GM12878 (cell line): Measurements from ENCODE around the gene SLC19A3. TPM values are rescaled to one million over a fixed set of nuclear protein-coding genes. Genes with fewer than 3 reads are reported as not detected.

ENCODE experiments used
- ATAC-seq: fragments of 200-7000 bp; cut with Tn5 transposase; 3 replicates; pipeline ENCODE4 v1.9.1; 2020; ENCODE audit warnings: mild to moderate bottlenecking, moderate library complexity
- BruUV-seq: library from RNA; stranded (reverse); fragments of 400-500 nt; replicated peaks from 2 replicates; lab custom pipeline; 2021; lab: Mats Ljungman, UMichigan
- CTCF ChIA-PET: fragments of 300-600 bp; sonication (Branson Sonifier 250); formaldehyde crosslinking; extraction: SDS; loops from one replicate; lab custom pipeline; 2021; ENCODE audit warnings: inconsistent platforms; lab: Yijun Ruan, JAX
- POLR2A ChIA-PET: fragments of 350-600 bp; formaldehyde crosslinking; extraction: SDS; loops from one replicate; lab custom pipeline; 2021; ENCODE audit warnings: inconsistent platforms; lab: Charles Lee
- RAD21 ChIA-PET: fragments of 300-600 bp; sonication (Branson Sonifier 250); formaldehyde crosslinking; loops from one replicate; lab custom pipeline; 2023; ENCODE audit warnings: antibody characterized with exemption; ENCODE audit not compliant: unreplicated experiment; lab: Charles Lee
- SMC1A ChIA-PET: fragments of 300-600 bp; sonication (Branson Sonifier 250); formaldehyde crosslinking; loops from one replicate; lab custom pipeline; 2023; ENCODE audit not compliant: unreplicated experiment, uncharacterized antibody; lab: Charles Lee
- DNase-seq: peaks from one replicate; pipeline ENCODE4 v3.0.0-alpha.2; 2011; ENCODE audit warnings: low read depth, low spot score
- FAIRE-seq: peaks from 3 replicates; lab custom pipeline; 2011; peaks lifted over from hg19 to GRCh38; lab: Jason Lieb, UNC
- H2AFZ ChIP-seq: 2 replicates; pipeline ENCODE4 v1.6.0; 2011; ENCODE audit warnings: low read depth, low read length, control low read depth; ENCODE audit not compliant: control insufficient read depth
- H3K27ac ChIP-seq: 2 replicates; pipeline ENCODE4 v1.5.1; 2011; ENCODE audit warnings: control low read depth; ENCODE audit not compliant: control insufficient read depth, insufficient read depth
- H3K27me3 ChIP-seq, 2 experiments: replicated peaks in 1 of 2; 2 replicates each; pipeline versions ENCODE4 v1.6.0 to v1.6.1; 2011; ENCODE audit warnings: low read length in 1 of 2; ENCODE audit not compliant: control insufficient read depth in 2 of 2, insufficient read depth in 2 of 2
- H3K36me3 ChIP-seq, 2 experiments: 2 replicates each; pipeline ENCODE4 v1.5.1; 2011; ENCODE audit warnings: low read length in 1 of 2; ENCODE audit not compliant: control insufficient read depth in 2 of 2, insufficient read depth in 2 of 2
- H3K4me1 ChIP-seq: 2 replicates; pipeline ENCODE4 v1.6.1; 2011; ENCODE audit warnings: mild to moderate bottlenecking, low read length, moderate library complexity, mixed read lengths; ENCODE audit not compliant: control insufficient read depth, insufficient read depth
- H3K4me2 ChIP-seq: 2 replicates; pipeline ENCODE4 v1.6.0; 2011; ENCODE audit warnings: control low read depth; ENCODE audit not compliant: control insufficient read depth, insufficient read depth
- H3K4me3 ChIP-seq: fragments of 200-600 bp; sonication (generic); 2 replicates; pipeline ENCODE4 v1.5.1; 2016
- H3K79me2 ChIP-seq: 2 replicates; pipeline ENCODE4 v1.6.0; 2011; ENCODE audit warnings: low read length; ENCODE audit not compliant: control insufficient read depth, insufficient read depth
- H3K9ac ChIP-seq: 2 replicates; pipeline ENCODE4 v1.8.0; 2011; ENCODE audit warnings: low read length, control low read depth, mixed read lengths; ENCODE audit not compliant: control insufficient read depth, insufficient read depth
- H3K9me3 ChIP-seq: replicated peaks from 3 replicates; pipeline ENCODE4 v1.5.1; 2011; ENCODE audit warnings: mild to moderate bottlenecking, low read length; ENCODE audit not compliant: control insufficient read depth, insufficient read depth
- H4K20me1 ChIP-seq: 2 replicates; pipeline ENCODE4 v1.6.0; 2011; ENCODE audit not compliant: control insufficient read depth, insufficient read depth
- BMI1 ChIP-seq: fragments of 450-650 bp; IDR thresholded peaks from 2 replicates; pipeline ENCODE4 v1.6.1; 2016; ENCODE audit warnings: mild to moderate bottlenecking, moderate library complexity, borderline replicate concordance
- CREB1 ChIP-seq: IDR thresholded peaks from 2 replicates; pipeline ENCODE4 v1.6.1; 2012; ENCODE audit warnings: low read depth, mild to moderate bottlenecking, inconsistent platforms
- CREM ChIP-seq: IDR thresholded peaks from 2 replicates; pipeline ENCODE4 v1.6.1; 2014; ENCODE audit warnings: antibody characterized with exemption, low read depth
- FOS ChIP-seq: IDR thresholded peaks from 3 replicates; pipeline ENCODE4 v1.6.1; 2011; ENCODE audit warnings: borderline replicate concordance; ENCODE audit not compliant: insufficient read length; ENCODE audit errors: extremely low read depth
- HDGF ChIP-seq: fragments of 450-650 bp; IDR thresholded peaks from 2 replicates; pipeline ENCODE4 v1.6.1; 2016; ENCODE audit warnings: antibody characterized with exemption
- HSF1 ChIP-seq: fragments of 150-350 bp; IDR thresholded peaks from 2 replicates; pipeline ENCODE4 v1.6.1; 2014; ENCODE audit warnings: mild to moderate bottlenecking, low read depth, low read length
- IRF4 ChIP-seq: IDR thresholded peaks from 2 replicates; pipeline ENCODE4 v1.6.1; 2011; ENCODE audit warnings: low read depth, low read length
- JUNB ChIP-seq: IDR thresholded peaks from 2 replicates; pipeline ENCODE4 v1.6.1; 2016; ENCODE audit warnings: antibody characterized with exemption, mild to moderate bottlenecking
- MLLT1 ChIP-seq: fragments of 450-650 bp; IDR thresholded peaks from 2 replicates; pipeline ENCODE4 v1.6.1; 2016; ENCODE audit warnings: mild to moderate bottlenecking
- PML ChIP-seq: IDR thresholded peaks from 2 replicates; pipeline ENCODE4 v1.6.1; 2012; ENCODE audit warnings: low read length, inconsistent platforms
- STAT1 ChIP-seq: fragments of 450-650 bp; conservative IDR thresholded peaks from 2 replicates; pipeline ENCODE4 v1.6.1; 2014; ENCODE audit warnings: antibody characterized with exemption, mild to moderate bottlenecking
- SUZ12 ChIP-seq: fragments of 200-600 bp; sonication (generic); IDR thresholded peaks from one replicate; pipeline ENCODE4 v1.6.1; 2018; ENCODE audit warnings: antibody characterized with exemption, mild to moderate bottlenecking; ENCODE audit not compliant: unreplicated experiment
- ZNF274 ChIP-seq: IDR thresholded peaks from one replicate; pipeline ENCODE4 v1.8.0; 2011; ENCODE audit not compliant: insufficient read length, insufficient read depth
- WGBS: methylation state at CpG from one replicate; pipeline ENCODE4 v1.1.6; 2016; ENCODE audit warnings: low lambda C conversion rate; ENCODE audit not compliant: insufficient replicate concordance, insufficient coverage; ENCODE audit errors: missing lambda C conversion rate; 5-methylcytosine and 5-hydroxymethylcytosine counted together
- in situ Hi-C: fragments of 300-500 bp; cut with MboI; formaldehyde crosslinking; loops from 9 replicates; pipeline ENCODE4 v1.14.3; 2018; ENCODE audit warnings: mixed read lengths
- intact Hi-C: fragments of 100-400 bp; cut with micrococcal nuclease; formaldehyde crosslinking; loops from one replicate; pipeline ENCODE4 v1.14.2; 2022; ENCODE audit not compliant: unreplicated experiment
- polyA plus RNA-seq, 11 experiments: library from polyadenylated mRNA; depleted of rRNA in 4 of 11; unstranded in 6 of 11; stranded (reverse) in 5 of 11; fragments of >200 nt; fragmentation: Nextera tagmentation in 4 of 11; fragmentation: Illumina TruSeq in 1 of 11; extraction: Ambion mirVana in 4 of 11; extraction: Trizol in 1 of 11; gene quantifications; 1 replicate in 1 of 11; 2 replicates in 10 of 11; pipeline versions ENCODE4 v1.2.1 to v1.2.3, GENCODE V29; 2011 to 2016; ENCODE audit warnings: inconsistent platforms in 2 of 11, missing spikeins in 2 of 11, low read depth in 1 of 11
- total RNA-seq, 4 experiments: library from RNA; depleted of rRNA in 3 of 4; stranded (reverse); fragments of >200 nt in 3 of 4; fragmentation: Illumina TruSeq in 1 of 4; extraction: Trizol in 1 of 4; gene quantifications; 2 replicates each; pipeline versions ENCODE4 v1.2.1 to v1.2.3, GENCODE V29; 2013 to 2021

The SLC19A3 gene
- total and polyA plus RNA-seq, 10 of the 15 experiments (the other 5 are each of a cell fraction or from before 2014, with no cell fraction given) = not detected

GRCh38 chr2:227657199-227657845 is 60.5 kb downstream of the SLC19A3 start (continued):
- TF ChIP-seq HSF1 (no peak), IRF4 (no peak), SUZ12 (no peak), CREM (no peak), FOS (no peak), PML (no peak), ZNF274 (no peak), MLLT1 (no peak), STAT1 (no peak), HDGF (no peak)

- RAD21 ChIA-PET = no interaction called here
- SMC1A ChIA-PET = no interaction called here
- no peaks in the 10 kb centered on the region for H3K36me3 ChIP-seq
- no peak overlapping the region for H3K9ac ChIP-seq
- no peak overlapping the region for H3K27ac ChIP-seq
- H2AFZ ChIP-seq = no peak overlapping the region
- H3K9me3 ChIP-seq = no peaks in the 10 kb centered on the region
- DNase-seq = no peak
- no peaks in the 10 kb centered on the region for H3K27me3 ChIP-seq
- intact Hi-C loops = loop anchor here (10.0 kb wide), 1 partner anchor 531 kb away; no protein-coding TSS in a partner anchor
- H3K4me3 ChIP-seq = no peak overlapping the region
- ATAC-seq = peak; percentile 53
- no peaks in the 10 kb centered on the region; the same call in 1 of the 2 replicates for H4K20me1 ChIP-seq
- H3K79me2 ChIP-seq = no peaks in the 10 kb centered on the region
- in situ Hi-C loops = no loop called here
- TF ChIP-seq BMI1 (no peak), CREB1 (0 out of 2 replicates have a peak, but pooled peaks have one; percentile 16), JUNB (peak; percentile 58)
- TF ChIP-seq, all 136 proteins: peak for 2
- no peak for FAIRE-seq
- 0% methylated on average over 1 of the region's 1 CpG for WGBS
- BruUV-seq = no TSS peak
- POLR2A ChIA-PET = no interaction called here
- no peak overlapping the region for H3K4me2 ChIP-seq
- H3K4me1 ChIP-seq = no peaks in the 10 kb centered on the region
- CTCF ChIA-PET = interaction anchor here (3.8 to 5.4 kb wide), 2 partner anchors 112 to 206 kb away, joined by 69 to 134 read pairs; no protein-coding TSS in a partner anchor
Measured at GRCh38 chr2:227655454-227655853, 62.4 kb downstream of the SLC19A3 start.
